Hair follicle dermal papilla cell (primary cell): ENCODE measurements around the gene NLK. TPM values are rescaled to one million over a fixed set of nuclear protein-coding genes. Genes with fewer than 3 reads are reported as not detected.

Experiments used
- small RNA-seq: library from RNA; depleted of rRNA; stranded (forward); fragments of <200 nt; gene quantifications from one replicate; pipeline ENCODE3, GENCODE V24; 2012
- total RNA-seq: library from RNA; depleted of rRNA; stranded (reverse); fragments of >200 nt; gene quantifications from 2 replicates; pipeline ENCODE4 v1.2.3, GENCODE V29; 2012

Gene NLK
- total RNA-seq, result 14.1 and 16.9 TPM in 2 replicates

GRCh38 chr17:28042657-28042720, at the start of gene NLK:
Gene NLK (plus strand): TSS chr17:28042677. CDS start chr17:28042874, 197 bp downstream.

Small RNA genes lying within 50 kb of the gene (small RNA-seq; reads per million reads assigned to genes)
- not detected for gene RF00006
- gene RF00156, result not detected
- gene RF00601, result not detected
- not detected for gene RPS29P22

Other genes starting within 250 kb of the NLK start
- not detected in 2 replicates for gene NOS2, start 242.1 kb upstream of the NLK start, total RNA-seq
- 18.5 and 25.0 TPM in 2 replicates for gene LYRM9, start 149.3 kb upstream of the NLK start, total RNA-seq